Germinal center (tissue), 1 donor: ENCODE data around the gene CEMIP.
A peak's percentile ranks its signal among the peaks of the same experiment; 100 is the strongest.

ENCODE experiments used
- DNase-seq: peaks from one replicate; pipeline ENCODE4 v3.0.0; 2012; ENCODE audit warnings: mixed read lengths, low spot score

CEMIP gene

DNA sequence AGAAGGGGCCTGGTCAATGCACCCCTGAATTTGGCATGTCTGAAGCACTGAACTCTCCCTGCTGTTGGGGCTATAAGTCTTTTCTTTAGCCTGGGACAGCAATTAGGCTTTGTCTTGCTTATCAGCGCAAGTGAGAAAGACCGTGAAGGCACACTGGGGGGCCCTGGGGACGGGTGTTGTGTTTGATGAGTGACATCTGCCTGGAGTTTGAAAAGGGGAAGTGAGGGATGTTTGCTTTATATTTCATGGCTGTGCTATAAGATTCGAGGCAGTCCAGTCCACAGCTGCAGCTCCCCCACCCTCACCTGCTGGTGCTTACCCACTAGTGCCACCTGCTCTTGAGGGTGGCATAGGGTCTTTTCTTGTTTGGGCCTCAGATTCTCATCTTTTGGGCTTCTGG lies 44.8 kb downstream of the CEMIP start:
- DNase-seq: peak; percentile 65

- DNase-seq: no peak
Observed at GRCh38 chr15:80825361-80826030, 46.3 kb downstream of the CEMIP start.

GRCh38 chr15:80828796-80829195 lies 49.6 kb downstream of the CEMIP start:
- DNase-seq: no peak

- no peak for DNase-seq
Observed at GRCh38 chr15:80830677-80831076, 51.5 kb downstream of the CEMIP start.

- no peak for DNase-seq
Observed at GRCh38 chr15:80831192-80831591, 52.0 kb downstream of the CEMIP start.

DNA sequence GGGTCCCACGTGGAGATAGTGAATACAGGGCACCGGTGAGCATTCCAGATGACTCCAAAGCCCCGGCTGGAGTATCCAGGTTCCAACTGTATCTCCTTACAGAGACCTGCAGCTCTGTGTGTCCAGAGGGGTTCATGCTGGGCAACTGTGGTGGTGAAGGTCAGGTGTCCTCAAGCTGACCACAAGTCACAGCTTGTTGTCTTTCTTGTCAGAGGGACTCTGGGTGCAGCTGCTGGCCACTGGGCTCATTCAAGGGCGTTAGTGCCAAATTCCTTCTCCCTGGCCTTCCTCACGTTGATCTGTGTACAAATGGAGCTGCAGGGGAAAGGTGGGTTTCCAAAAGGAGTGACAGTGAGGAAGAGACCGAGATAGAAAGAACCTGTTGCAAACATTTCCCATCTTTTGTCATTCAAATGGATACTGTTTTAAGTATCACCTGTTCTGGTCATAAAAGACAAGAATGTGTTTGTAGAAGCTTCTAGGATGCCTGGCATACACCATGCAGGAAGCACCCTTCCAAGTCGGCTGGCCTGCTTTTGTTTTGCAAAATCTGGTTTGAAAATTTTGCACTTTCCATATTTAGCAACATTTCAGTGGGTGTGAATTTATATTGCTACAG lies 52.5 kb downstream of the CEMIP start:
- DNase-seq: no peak

DNA sequence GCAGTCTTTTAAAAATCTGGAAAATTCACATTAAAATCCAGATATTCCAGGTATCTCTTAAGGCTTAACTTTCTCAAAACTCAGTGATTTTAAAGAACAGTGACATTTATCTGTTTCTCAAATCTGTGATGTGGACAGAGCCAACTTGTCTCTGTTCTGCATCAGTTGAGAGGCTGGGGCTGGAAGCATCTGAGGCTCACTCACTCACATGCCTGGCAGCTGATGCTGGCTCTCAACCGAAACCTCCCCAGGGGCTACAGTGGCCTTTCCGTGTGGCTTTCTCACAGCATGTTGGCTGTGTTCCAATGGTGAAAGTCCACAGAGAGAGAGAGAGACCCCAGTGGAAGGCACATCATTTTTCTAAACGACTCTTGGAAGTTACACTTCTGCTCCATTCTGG lies 53.5 kb downstream of the CEMIP start:
- DNase-seq: no peak

DNA sequence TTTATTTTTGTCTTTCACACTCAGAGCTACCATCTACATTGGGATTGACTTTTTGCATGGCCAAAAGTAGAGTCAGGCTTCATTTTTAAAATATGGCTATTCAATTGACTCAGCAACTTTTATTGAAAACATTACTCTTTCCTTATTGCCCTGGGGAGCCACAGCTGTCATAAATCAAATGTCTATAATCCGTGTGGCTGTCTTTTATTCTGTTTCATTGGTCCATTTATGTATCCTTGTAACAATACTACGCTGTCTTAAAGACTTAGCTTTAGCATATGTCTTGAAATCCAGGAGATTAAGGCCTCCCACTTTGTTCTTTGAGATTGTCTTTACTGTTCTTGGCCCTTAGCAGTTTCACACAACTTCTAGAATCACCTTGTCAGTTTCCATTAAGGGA lies 55.2 kb downstream of the CEMIP start:
- no peak for DNase-seq

DNA sequence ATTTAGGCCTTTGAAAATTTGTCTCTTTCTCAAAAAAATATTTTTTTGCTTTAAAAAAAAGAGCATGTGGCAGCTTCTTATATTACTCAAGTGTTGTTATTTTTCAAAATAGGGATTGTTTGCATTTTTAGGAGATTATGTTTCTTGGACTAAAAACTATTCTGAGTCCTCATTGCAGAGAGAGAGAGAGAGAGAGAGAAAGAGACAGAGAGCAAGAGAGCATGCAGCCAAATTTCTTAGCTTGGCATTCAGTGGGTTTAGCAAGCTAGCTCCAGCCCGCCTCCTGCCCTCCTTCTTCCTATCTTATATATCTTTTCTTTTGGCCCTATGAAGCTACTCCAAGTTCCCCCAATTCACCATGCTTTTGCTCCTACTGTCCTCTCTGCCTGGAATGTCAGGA lies 55.7 kb downstream of the CEMIP start:
- no peak for DNase-seq

- no peak for DNase-seq
Observed at GRCh38 chr15:80835336-80835735, 56.2 kb downstream of the CEMIP start.

DNA sequence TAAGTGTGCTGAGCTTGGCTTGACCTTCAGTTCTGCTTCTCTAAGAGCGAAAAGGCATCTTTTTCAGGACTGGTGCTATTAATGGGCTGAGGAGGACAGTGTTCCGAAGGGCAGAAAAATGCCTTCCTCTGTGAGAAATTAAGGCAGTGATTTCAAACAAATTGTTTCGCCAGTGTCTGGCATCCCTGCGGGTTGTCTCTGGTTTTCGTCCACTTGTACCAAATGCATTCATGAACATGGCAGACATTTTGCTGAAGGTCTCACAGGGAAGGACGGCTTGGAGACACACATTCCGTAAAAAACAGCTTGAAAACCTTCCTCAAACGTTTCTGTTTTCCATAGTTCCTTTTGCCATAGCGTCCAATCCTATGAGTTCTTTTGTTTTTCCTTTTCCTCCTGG lies 57.1 kb downstream of the CEMIP start:
- no peak for DNase-seq

GRCh38 chr15:80837006-80837405 lies 57.8 kb downstream of the CEMIP start:
- DNase-seq: no peak

DNA sequence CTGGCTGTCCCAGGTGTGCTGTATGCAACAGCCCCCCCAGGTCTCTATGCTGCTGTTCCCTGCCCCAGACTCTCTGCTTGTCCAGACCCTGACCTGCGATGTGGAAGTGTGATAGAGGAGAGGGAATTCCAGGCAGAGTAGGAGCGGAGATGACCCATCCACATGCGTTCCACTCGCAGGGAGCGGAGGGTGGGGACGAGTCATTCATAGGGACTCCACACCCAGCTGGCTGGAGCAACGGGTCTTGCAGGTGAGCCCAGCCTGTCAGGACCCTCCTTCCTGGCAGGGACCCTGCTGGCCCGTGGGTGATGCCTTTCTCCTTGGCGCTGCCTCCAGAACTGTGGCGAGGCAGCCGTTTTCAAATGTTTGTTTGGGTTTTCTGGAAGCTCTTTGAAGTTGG lies 58.8 kb downstream of the CEMIP start:
- DNase-seq: no peak

DNA sequence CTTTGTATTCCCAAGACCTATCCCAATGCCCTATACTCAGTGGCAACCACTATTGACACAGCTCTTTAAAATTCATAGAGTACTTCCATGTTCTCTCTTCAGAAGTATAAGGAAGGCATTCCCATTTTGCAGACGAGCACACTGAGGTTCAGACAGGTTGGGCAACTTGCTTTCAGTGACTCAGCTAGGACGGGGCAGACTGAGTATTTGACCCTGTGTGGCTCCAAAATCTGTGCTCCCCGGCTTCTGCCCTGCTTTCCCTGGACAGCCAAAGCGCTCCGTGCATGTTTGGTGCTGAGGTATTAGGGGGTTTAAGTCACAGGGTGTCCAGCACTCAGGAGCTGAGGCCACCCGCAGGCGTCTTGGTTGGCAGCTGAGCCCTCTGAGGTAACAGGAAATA lies 59.5 kb downstream of the CEMIP start:
- DNase-seq: no peak

DNA sequence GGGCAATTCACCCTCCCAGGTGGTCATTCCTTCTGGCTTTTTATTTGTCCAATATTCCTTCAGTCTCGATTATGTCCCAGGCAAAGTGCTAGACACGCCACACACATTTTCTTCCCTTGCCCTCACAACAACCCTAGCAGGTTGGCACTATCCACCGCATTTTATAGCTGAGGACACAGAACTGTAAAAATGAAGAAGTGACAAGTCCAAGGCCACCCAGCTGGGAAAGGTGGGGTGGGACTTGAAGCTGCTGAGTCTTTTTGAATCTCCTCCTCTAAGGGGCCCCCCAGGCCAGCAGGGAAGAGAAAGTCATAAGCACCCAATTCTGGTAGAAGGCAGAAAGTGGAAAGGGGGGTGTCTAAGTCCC lies 60.6 kb downstream of the CEMIP start:
- no peak for DNase-seq

DNA sequence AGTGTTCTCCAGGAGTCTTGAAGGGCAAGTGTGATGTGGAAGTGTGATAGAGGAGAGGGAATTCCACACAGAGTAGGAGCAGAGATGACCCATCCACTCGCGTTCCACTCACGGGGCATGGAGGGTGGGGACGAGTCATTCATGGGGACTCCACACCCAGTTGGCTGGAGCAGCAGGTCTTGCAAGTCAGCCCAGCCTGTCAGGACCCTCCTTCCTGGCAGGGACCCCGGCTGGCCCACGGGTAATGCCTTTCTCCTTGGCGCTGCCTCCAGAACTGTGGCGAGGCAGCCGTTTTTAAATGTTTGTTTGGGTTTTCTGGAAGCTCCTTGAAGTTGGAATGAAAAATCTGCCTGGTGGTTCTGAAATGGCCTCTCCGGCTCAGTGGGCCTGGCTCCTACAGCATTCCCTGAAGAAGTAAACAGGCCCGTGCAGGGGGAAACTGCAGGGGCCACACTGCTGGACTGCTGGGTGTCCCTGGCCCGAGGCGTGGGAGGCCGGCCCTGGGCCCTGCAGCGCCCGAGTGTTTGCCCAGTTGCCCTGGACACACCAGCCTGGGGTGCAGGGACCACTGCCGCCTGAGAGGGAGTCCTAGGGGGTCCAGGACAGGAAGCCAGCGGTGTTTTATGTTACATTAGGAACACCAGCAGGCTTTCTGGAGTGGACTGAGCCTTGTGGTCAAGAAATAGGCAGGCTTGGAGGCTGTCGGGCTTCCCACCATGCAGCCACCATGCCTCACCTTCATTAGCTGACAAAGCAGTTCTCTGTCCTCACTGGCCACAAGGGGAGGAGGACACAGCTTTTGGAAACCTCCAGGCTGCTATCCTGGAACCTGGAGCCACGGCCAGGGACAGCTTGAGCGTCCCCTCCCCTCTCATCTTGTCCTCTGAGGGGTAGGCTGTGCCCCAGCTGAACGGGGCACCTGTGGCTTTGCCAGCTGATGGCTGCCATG lies 61.3 kb downstream of the CEMIP start:
- DNase-seq: no peak

GRCh38 chr15:80841541-80841940 lies 62.4 kb downstream of the CEMIP start:
- no peak for DNase-seq

- no peak for DNase-seq
Observed at GRCh38 chr15:80844011-80844732, 65.0 kb downstream of the CEMIP start.

DNA sequence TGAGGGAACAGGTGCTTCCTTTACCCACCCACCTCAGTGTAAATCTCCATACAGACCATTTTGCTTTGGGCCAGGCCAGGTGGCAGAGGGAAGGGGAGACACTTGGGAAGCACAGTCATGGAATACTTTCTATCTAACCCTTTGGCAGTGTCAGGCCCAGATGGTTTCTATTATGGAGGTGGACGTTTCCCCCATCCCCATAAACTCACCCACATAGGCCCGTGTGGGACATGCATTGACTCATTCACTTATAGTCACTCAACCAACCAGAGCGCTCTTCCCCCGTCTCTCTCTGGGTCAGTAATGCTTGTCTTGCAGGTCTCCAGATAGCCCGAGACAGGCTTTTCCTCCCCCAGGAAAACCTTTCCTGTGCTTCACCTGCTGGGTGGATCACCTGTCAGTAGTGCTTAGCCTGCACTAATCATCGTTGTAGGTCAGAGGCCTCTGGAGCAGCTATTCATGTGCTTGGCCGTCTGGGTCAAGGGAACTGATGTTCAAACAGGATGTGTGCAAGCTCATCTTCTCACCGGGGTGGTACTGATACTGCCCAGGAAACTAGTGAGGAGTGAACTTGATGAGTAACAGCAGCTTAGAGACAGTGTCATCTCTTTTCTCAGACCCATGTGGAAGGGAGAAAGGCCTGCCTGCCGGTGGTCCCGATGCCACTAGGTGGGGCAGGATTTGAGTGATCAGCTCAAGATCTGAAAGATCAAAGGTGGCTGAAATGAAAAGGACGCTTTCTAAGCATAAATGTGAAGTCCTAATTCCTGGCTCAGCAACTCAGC lies 67.1 kb downstream of the CEMIP start:
- DNase-seq: no peak

- no peak for DNase-seq
Observed at GRCh38 chr15:80849308-80849707, 70.1 kb downstream of the CEMIP start.

DNA sequence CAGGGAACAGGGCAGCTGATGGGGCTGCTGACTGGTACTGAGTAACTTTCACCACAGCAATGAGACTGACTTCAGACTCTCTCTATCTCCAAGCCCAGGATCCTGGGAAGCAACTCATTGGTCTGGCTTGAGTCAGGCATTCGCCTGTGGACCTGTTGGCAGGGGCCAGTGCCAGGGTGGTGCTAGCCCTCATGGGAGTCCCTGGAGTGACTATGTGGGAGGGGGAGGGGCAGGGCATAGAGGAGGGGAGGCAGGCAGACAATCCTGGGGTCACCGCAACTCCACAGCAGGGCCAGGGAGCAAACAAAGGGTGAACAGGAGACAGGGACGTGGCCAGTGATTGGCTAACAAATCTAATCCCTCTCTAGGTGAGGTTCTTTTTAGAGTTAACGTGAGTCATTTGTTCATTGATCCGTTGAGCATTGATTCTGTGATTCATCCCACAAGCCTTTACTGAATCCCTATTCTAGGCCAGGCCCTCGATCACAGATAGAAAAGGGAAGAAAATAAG lies 71.8 kb downstream of the CEMIP start:
- no peak for DNase-seq
